ENCODE data around the gene FHIT. TPM values are rescaled to one million over a fixed set of nuclear protein-coding genes. Genes with fewer than 3 reads are reported as not detected.
"Not testable (repeated sequence)": the region's sequence is repeated elsewhere in the genome, so short reads cannot be mapped to it uniquely, and the experiment has no call there.

The FHIT gene
- total RNA-seq, 4 donors from 2014 or later, result 4.6 to 6.1 (median 5.7) TPM

DNA sequence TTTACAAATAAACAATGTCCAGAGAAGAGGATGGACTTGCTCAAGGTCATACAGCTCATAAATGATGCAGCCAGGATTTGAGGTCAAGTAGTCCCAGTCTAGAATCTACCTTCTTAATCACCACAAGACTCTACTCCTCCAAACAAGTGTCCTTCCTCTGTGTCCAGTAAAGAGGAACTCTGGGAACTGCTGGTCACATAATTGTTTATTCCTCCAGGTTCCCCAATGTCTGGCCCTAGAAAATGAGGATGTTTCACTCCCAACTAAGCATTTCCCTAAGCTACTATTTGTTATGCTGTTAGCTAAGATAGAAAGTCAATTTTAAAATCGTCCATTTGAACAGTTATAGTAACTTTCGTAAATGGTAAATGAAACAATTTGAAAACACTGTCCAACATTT is 192.4 kb downstream of the FHIT start:
- DNase-seq (ENCODE audit: extremely low spot score), result no peak
- intact Hi-C loops (cut with DNase I), result no loop called here
- 75% methylated on average over 2 of the region's 2 CpGs for WGBS

DNA sequence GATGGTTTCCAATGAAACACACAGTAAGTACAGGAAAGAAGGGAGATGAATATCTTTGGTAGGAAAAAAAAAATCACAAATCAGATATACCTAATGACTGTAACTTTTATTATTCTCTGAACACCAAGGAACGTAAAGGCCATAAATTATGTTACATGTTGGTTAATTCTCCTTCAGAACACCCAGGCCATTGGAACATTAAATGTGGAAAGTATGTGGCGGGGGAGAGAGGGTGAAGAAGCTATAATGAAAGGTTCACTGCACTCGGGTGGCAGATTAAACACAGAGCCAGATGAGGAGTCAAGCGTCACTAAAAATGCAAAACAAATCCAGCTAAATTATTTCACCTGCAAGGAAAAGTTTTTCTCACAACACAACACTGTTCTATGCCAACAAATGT is 193.8 kb downstream of the FHIT start:
- WGBS, result 84% methylated on average over 4 of the region's 4 CpGs

More for the DNA sequence above, 192.4 kb downstream of the FHIT start:
- Histone ChIP-seq H3K9me3 (no peaks in the 10 kb centered on the region), H3K27me3 (no peaks in the 10 kb centered on the region), H3K36me3 (no peaks in the 10 kb centered on the region), H3K4me1 (no peaks in the 10 kb centered on the region), H3K4me3 (no peak overlapping the region), H3K27ac (replicated peaks in 1 of 4) (no peak overlapping the region)
- TF ChIP-seq POLR2AphosphoS5 (IDR thresholded peaks at IDR 0.05), result no peak

DNA sequence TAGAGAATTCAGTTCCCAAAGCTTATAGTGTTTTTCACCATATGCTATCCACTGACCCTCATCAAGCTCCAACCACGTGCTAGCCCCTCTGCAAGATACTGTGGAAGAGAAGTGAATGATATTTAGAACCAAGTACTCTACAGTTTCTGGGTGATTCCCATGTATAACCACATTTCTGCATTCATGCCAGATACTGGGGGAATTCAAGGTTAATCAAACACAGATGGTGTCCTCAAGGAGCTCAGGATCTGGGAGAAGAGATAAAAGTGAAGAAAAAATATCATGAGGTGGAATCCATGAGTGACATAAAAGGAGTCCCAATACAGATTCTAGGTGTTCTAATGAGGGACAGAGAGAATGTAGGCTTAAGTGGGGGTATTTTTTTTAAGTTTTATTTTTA is 195.8 kb downstream of the FHIT start:
- WGBS, result 91% methylated on average over 1 of the region's 1 CpG

More for the DNA sequence above, 193.8 kb downstream of the FHIT start:
- intact Hi-C loops (cut with DNase I), result no loop called here
- no peaks in the 10 kb centered on the region for H3K27me3 ChIP-seq
- no peak overlapping the region for H3K4me3 ChIP-seq
- no peak for DNase-seq (ENCODE audit: extremely low spot score)
- no peak for TF ChIP-seq EP300 (IDR thresholded peaks at IDR 0.05)
- no peak for TF ChIP-seq POLR2AphosphoS5 (IDR thresholded peaks at IDR 0.05)
- H3K36me3 ChIP-seq, result no peaks in the 10 kb centered on the region
- H3K9me3 ChIP-seq, result no peaks in the 10 kb centered on the region
- no peak overlapping the region for H3K27ac ChIP-seq (replicated peaks in 1 of 4)
- H3K4me1 ChIP-seq, result no peaks in the 10 kb centered on the region

DNA sequence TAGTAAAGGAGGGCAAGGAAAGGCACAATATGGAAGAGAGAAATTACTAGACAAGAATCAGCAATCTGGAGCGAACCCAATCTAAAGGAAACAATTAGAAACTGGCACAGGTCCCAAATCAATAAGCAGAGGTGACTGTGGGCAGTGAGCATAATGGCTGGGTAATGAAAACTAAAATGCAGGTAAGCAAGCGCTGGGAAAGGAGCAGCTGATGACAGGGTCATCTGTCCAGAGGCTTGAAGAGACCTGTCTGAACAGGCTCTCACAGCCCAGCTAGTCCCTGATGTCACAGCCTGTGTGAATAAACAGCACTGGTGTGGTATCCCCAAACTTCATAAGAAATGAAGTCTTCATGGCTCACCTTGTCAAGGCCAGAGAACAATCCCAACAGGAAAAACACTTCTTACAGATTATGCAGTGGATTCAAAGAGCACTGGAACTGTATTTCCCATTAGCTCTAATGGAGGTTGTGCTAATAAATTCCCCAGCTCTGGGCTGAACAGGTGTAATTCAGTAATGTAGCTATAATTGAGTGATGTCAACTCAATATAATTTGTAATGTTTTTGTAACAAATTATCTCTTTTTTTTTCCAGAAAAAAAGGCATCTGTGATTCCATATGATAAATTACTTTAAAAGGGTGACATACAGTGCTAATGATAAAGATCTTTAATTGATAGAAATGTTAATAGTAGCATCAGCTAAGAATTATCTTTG is 197.3 kb downstream of the FHIT start:
- Histone ChIP-seq H3K36me3 (no peaks in the 10 kb centered on the region), H3K9me3 (no peaks in the 10 kb centered on the region), H3K27ac (replicated peaks in 1 of 4) (no peak overlapping the region), H3K27me3 (no peaks in the 10 kb centered on the region), H3K4me1 (no peaks in the 10 kb centered on the region), H3K4me3 (no peak overlapping the region)
- TF ChIP-seq, protein P1, sequence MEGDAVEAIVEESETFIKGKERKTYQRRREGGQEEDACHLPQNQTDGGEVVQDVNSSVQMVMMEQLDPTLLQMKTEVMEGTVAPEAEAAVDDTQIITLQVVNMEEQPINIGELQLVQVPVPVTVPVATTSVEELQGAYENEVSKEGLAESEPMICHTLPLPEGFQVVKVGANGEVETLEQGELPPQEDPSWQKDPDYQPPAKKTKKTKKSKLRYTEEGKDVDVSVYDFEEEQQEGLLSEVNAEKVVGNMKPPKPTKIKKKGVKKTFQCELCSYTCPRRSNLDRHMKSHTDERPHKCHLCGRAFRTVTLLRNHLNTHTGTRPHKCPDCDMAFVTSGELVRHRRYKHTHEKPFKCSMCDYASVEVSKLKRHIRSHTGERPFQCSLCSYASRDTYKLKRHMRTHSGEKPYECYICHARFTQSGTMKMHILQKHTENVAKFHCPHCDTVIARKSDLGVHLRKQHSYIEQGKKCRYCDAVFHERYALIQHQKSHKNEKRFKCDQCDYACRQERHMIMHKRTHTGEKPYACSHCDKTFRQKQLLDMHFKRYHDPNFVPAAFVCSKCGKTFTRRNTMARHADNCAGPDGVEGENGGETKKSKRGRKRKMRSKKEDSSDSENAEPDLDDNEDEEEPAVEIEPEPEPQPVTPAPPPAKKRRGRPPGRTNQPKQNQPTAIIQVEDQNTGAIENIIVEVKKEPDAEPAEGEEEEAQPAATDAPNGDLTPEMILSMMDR (IDR thresholded peaks at IDR 0.05), result no peak
- TF ChIP-seq POLR2AphosphoS5 (IDR thresholded peaks at IDR 0.05) (no peak), EP300 (IDR thresholded peaks at IDR 0.05) (no peak), POLR2A (IDR thresholded peaks at IDR 0.05; ENCODE audit: low read depth) (no peak)
- DNase-seq (ENCODE audit: extremely low spot score), result no peak
- 94% methylated on average over 2 of the region's 2 CpGs for WGBS
- intact Hi-C loops (cut with DNase I), result no loop called here

More for the DNA sequence above, 195.8 kb downstream of the FHIT start:
- Histone ChIP-seq H3K36me3 (no peaks in the 10 kb centered on the region), H3K9me3 (no peaks in the 10 kb centered on the region), H3K4me1 (no peaks in the 10 kb centered on the region), H3K27ac (replicated peaks in 1 of 4) (no peak overlapping the region), H3K27me3 (no peaks in the 10 kb centered on the region), H3K4me3 (no peak overlapping the region)
- TF ChIP-seq, protein P1 (IDR thresholded peaks at IDR 0.05), result no peak
- TF ChIP-seq POLR2A (IDR thresholded peaks at IDR 0.05; ENCODE audit: low read depth) (no peak), EP300 (IDR thresholded peaks at IDR 0.05) (no peak), POLR2AphosphoS5 (IDR thresholded peaks at IDR 0.05) (no peak)
- intact Hi-C loops (cut with DNase I), result no loop called here
- DNase-seq (ENCODE audit: extremely low spot score), result no peak

DNA sequence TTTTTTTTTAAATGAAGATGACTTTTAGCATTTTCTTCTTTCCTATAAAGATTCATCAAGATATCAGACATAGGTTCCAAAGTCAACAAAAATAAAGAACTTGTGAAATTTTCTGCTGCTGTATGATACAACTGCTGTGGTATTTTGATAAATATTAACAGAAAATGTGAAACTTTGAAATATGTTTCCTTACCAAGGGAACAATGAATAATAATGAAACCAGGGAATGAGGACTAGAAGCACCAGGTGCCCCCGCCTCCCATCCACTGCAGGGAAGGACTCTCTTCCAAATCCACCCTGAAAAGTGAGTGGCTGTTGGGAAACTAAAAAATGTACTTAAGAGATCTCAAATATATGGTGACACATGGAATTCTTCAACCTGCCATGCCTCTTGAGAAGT is 198.4 kb downstream of the FHIT start:
- TF ChIP-seq, protein P1 (IDR thresholded peaks at IDR 0.05), result no peak
- TF ChIP-seq POLR2A (IDR thresholded peaks at IDR 0.05; ENCODE audit: low read depth) (no peak), POLR2AphosphoS5 (IDR thresholded peaks at IDR 0.05) (no peak)
- Histone ChIP-seq H3K9me3 (no peaks in the 10 kb centered on the region), H3K4me1 (no peaks in the 10 kb centered on the region), H3K27me3 (no peaks in the 10 kb centered on the region), H3K36me3 (no peaks in the 10 kb centered on the region), H3K27ac (replicated peaks in 1 of 4) (no peak overlapping the region), H3K4me3 (no peak overlapping the region)
- no peak for DNase-seq (ENCODE audit: extremely low spot score)
- intact Hi-C loops (cut with DNase I), result no loop called here
- WGBS, result 95% methylated on average over 1 of the region's 1 CpG

DNA sequence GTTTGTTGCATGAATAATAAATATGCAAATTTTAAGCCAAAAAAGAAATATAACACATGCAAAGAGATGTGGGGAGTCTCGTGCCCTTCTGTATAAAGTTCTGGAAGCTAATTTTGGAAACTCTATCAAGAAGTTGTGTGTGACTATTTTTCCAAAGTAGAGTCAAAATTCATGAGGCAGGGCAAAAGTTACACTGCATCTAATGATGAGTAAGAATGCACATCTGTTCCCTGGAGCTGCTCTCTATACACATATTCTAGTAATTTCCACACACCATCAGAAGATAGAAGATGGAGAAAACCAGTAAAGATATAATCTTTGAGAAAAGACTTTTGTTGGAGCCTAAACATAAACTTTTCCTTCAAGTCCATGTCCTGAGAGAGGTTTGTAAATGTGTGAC is 199.6 kb downstream of the FHIT start:
- Histone ChIP-seq H3K27me3 (no peaks in the 10 kb centered on the region), H3K9me3 (no peaks in the 10 kb centered on the region), H3K4me3 (no peak overlapping the region), H3K4me1 (no peaks in the 10 kb centered on the region), H3K27ac (replicated peaks in 1 of 4) (no peak overlapping the region), H3K36me3 (no peaks in the 10 kb centered on the region)
- DNase-seq (ENCODE audit: extremely low spot score), result no peak
- 70% methylated on average over 1 of the region's 1 CpG for WGBS
- intact Hi-C loops (cut with DNase I), result no loop called here
- TF ChIP-seq POLR2A (IDR thresholded peaks at IDR 0.05; ENCODE audit: low read depth) (no peak), EP300 (IDR thresholded peaks at IDR 0.05) (no peak), POLR2AphosphoS5 (IDR thresholded peaks at IDR 0.05) (no peak)
- TF ChIP-seq, protein P1 (IDR thresholded peaks at IDR 0.05), result no peak

DNA sequence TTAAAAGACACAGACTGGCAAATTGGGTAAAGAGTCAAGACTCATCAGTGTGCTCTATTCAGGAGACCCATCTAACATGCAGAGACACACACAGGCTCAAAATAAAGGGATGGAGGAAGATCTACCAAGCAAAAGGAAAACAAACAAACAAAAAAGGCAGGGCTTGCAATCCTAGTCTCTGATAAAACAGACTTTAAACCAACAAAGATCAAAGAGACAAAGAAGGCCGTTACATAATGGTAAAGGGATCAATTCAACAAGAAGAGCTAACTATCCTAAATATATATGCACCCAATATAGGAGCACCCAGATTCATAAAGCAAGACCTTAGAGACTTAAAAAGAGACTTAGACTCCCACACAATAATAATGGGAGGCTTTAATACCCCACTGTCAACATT is 206.1 kb downstream of the FHIT start:
- H3K27me3 ChIP-seq; H3K4me1 ChIP-seq; DNase-seq (ENCODE audit: extremely low spot score); H3K36me3 ChIP-seq; intact Hi-C loops (cut with DNase I); H3K4me3 ChIP-seq; H3K27ac ChIP-seq (replicated peaks in 1 of 4): not testable (repeated sequence)
- 75% methylated on average over 1 of the region's 1 CpG for WGBS
- peaks cover 0 to 30% (median 20%) of the 10 kb centered on the region in 4 donors for H3K9me3 ChIP-seq

All from esophagus muscularis mucosa (tissue), 4 donors.